ENCODE measurements around the gene HOMER2. TPM values are rescaled to one million over a fixed set of nuclear protein-coding genes. Genes with fewer than 3 reads are reported as not detected.

Gene HOMER2
- total and polyA plus RNA-seq, 2 of the 13 experiments (the other 11 are each of a cell fraction or from before 2014, with no cell fraction given) = 12.9 to 14.1 TPM

DNA sequence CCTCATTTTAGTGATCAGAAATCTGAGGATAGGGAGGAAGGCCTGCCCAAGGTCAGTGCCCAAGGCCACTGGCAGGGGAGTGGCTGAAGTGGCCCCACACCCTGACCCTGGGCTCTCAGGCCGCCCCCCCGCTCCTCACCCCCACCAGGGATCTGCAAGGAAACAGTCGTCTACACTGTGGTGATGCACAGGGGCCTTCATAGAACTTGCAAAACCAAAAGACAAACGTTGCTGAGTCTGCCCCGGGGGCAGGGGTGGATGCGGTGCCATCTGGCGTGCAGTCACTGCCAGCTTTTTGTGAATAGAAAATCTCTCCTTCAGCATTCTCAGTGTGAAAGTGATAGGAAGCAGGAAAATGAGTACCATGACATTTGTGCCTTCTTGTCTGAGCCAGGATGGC is 101.8 kb downstream of the HOMER2 start:
- WGBS (ENCODE audit: low lambda C conversion rate) = 65% methylated on average over 7 of the region's 7 CpGs
- Histone ChIP-seq H3K36me3 (replicated peaks in 1 of 2; ENCODE audit: control insufficient read depth in 1 of 2, insufficient read depth in 2 of 2, low read length in 2 of 2) (no peaks in the 10 kb centered on the region), H3K27me3 (ENCODE audit: control insufficient read depth in 1 of 2, insufficient read depth in 2 of 2, low read length in 2 of 2) (no peaks in the 10 kb centered on the region; a peak in 1 of 5 replicates), H3K79me2 (ENCODE audit: insufficient read depth, low read length) (no peaks in the 10 kb centered on the region), H4K20me1 (ENCODE audit: insufficient read depth, low read length) (no peaks in the 10 kb centered on the region), H3K27ac (ENCODE audit: extremely low read length, insufficient read depth, low read length) (no peak overlapping the region), H2AFZ (ENCODE audit: low read length) (no peak overlapping the region), H3K4me1 (ENCODE audit: insufficient read depth, low read length) (peaks cover 24% of the 10 kb centered on the region), H3K9ac (ENCODE audit: insufficient read depth, low read depth, low read length) (no peak overlapping the region), H3K4me2 (ENCODE audit: low read depth, low read length) (no peak overlapping the region), H3K9me3 (ENCODE audit: low read length) (no peaks in the 10 kb centered on the region), H3K4me3 (replicated peaks in 1 of 3; ENCODE audit: insufficient read depth in 1 of 3, low read depth in 2 of 3, low read length in 3 of 3) (no peak overlapping the region)
- DNase-seq (ENCODE audit: low spot score) (no peak), FAIRE-seq (no peak), ATAC-seq (no peak)
- BruUV-seq (replicated peaks) = no TSS peak
- TF ChIP-seq ZNF280B (CRISPR knock-in tag; IDR thresholded peaks at IDR 0.05; ENCODE audit: borderline replicate concordance) = 0 out of 2 replicates have a peak, but pooled peaks have one; percentile 1
- TF ChIP-seq ZNF883 (CRISPR knock-in tag; IDR thresholded peaks at IDR 0.05; ENCODE audit: not compliant biosample characterization) = no peak
- ChIA-PET POLR2A (no interaction called here), CTCF (ENCODE audit: low intra/inter-chr PET ratio, low total read pairs) (interaction anchor here (2.2 kb wide), 1 partner anchor 150 kb away, joined by 17 read pairs; no protein-coding TSS in a partner anchor)
- intact Hi-C loops (cut with micrococcal nuclease; ENCODE audit: unreplicated experiment) = loop anchor here (1.0 kb wide), 1 partner anchor 150 kb away; no protein-coding TSS in a partner anchor
- in situ Hi-C loops (cut with HindIII; ENCODE audit: extremely low pct_ligation_motif_present, low pct_unique_long_range_greater_than_20kb) = loop anchor here (10.0 kb wide), 1 partner anchor 134 kb away; the partner anchor contains the start of gene RAMAC

DNA sequence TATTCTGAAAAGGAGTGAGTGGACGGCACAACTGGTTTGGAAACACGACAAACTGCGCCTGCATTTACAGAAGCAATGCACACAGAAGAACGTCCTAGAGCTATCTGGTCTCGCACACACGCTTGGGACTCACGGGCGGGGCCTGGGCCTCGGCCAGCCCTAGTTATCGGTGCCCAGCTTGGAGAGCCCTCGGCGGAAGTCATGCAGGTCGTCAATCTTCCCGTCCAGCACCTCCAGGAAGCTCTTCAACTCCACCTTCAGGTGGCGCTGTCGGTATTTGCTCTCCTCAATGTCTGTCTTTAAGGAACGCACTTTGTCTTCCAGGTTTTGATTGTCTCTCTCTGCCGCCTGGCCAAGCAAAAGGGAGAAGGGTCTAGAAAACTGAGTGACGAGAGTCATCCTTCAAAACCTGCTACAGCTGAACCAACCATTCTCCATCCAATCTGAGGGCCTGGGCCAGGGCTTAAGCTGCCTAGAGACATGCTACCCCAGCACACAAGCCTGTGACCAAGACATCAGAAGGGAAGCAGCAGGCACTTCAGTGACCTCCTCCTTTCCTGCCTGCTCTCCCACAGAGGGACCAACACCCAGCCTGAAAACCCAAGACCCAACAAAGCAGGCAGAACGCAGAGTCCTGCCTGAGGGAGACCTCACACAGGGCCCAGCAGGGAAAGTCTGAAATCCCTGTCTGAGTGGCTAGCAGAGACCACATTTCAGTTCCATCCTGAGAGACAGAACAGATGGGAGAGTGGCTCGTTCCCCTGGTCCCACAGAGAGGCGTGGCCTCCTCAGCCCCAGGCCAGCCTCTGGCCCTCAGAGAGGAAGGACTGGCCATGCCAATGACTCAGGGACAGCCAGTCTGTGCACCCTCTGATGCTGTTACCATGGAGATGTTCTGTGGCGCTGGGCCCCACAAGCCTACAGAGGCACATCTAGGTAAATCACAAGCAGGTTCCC is 102.7 kb downstream of the HOMER2 start:
- peak overlapping the region; percentile 47 for H3K4me2 ChIP-seq (ENCODE audit: low read depth, low read length)
- no peaks in the 10 kb centered on the region; a peak in 1 of 5 replicates for H3K27me3 ChIP-seq (ENCODE audit: control insufficient read depth in 1 of 2, insufficient read depth in 2 of 2, low read length in 2 of 2)
- peak; percentile 91 for ATAC-seq
- in situ Hi-C loops (cut with HindIII; ENCODE audit: extremely low pct_ligation_motif_present, low pct_unique_long_range_greater_than_20kb) (loop anchor here (10.0 kb wide), 1 partner anchor 135 kb away; the partner anchor contains the start of gene RAMAC), intact Hi-C loops (cut with micrococcal nuclease; ENCODE audit: unreplicated experiment) (loop anchor here (1.0 kb wide), 1 partner anchor 150 kb away; no protein-coding TSS in a partner anchor)
- H3K79me2 ChIP-seq (ENCODE audit: insufficient read depth, low read length) = no peaks in the 10 kb centered on the region
- BruUV-seq (replicated peaks) = no TSS peak
- no peaks in the 10 kb centered on the region for H3K9me3 ChIP-seq (ENCODE audit: low read length)
- peak; percentile 73 for DNase-seq (ENCODE audit: low spot score)
- peak; percentile 84 for FAIRE-seq
- no peak overlapping the region for H3K27ac ChIP-seq (ENCODE audit: extremely low read length, insufficient read depth, low read length)
- ChIA-PET CTCF (ENCODE audit: low intra/inter-chr PET ratio, low total read pairs) (interaction anchor here (1.8 to 2.2 kb wide), 2 partner anchors 150 to 161 kb away, joined by 7 to 17 read pairs; partner anchors contain the start of gene C15orf40), POLR2A (interaction anchor here (1.1 to 1.2 kb wide), 2 partner anchors 100 to 162 kb away, joined by 3 read pairs; partner anchors contain the start of gene C15orf40)
- no peaks in the 10 kb centered on the region for H3K36me3 ChIP-seq (replicated peaks in 1 of 2; ENCODE audit: control insufficient read depth in 1 of 2, insufficient read depth in 2 of 2, low read length in 2 of 2)
- no peak overlapping the region; the same call in 1 of the 2 replicates for H3K9ac ChIP-seq (ENCODE audit: insufficient read depth, low read depth, low read length)
- H2AFZ ChIP-seq (ENCODE audit: low read length) = peak overlapping the region; percentile 66
- no peaks in the 10 kb centered on the region for H4K20me1 ChIP-seq (ENCODE audit: insufficient read depth, low read length)
- peak overlapping the region in 1 of 3 experiments; percentile 18; a peak in 1 of 6 replicates for H3K4me3 ChIP-seq (replicated peaks in 1 of 3; ENCODE audit: insufficient read depth in 1 of 3, low read depth in 2 of 3, low read length in 3 of 3)
- WGBS (ENCODE audit: low lambda C conversion rate) = 33% methylated on average over 10 of the region's 23 CpGs
- peaks cover 19% of the 10 kb centered on the region for H3K4me1 ChIP-seq (ENCODE audit: insufficient read depth, low read length)
- TF ChIP-seq ZNF460 (CRISPR knock-in tag; IDR thresholded peaks at IDR 0.05; ENCODE audit: borderline replicate concordance) (no peak), MIER2 (CRISPR knock-in tag; IDR thresholded peaks at IDR 0.05) (no peak), ZNF296 (CRISPR knock-in tag; conservative IDR thresholded peaks at IDR 0.05) (no peak), NCOA1 (CRISPR knock-in tag; IDR thresholded peaks at IDR 0.05) (no peak), SALL1 (CRISPR knock-in tag; IDR thresholded peaks at IDR 0.05) (peak; percentile 54; the same call in 1 of the 2 replicates), HNRNPH1 (optimal IDR thresholded peaks at IDR 0.05; ENCODE audit: low read depth, low read length) (no peak), HCFC1 (IDR thresholded peaks at IDR 0.05; ENCODE audit: low read depth, low read length) (no peak), ZNF674 (CRISPR knock-in tag; IDR thresholded peaks at IDR 0.05; ENCODE audit: low read depth) (no peak), HNRNPUL1 (IDR thresholded peaks at IDR 0.05; ENCODE audit: low read depth, low read length) (no peak), SP4 (CRISPR knock-in tag; IDR thresholded peaks at IDR 0.05) (peak; percentile 38; the same call in 1 of the 2 replicates), ATM (IDR thresholded peaks at IDR 0.05; ENCODE audit: borderline replicate concordance) (no peak), THAP11 (CRISPR knock-in tag; IDR thresholded peaks at IDR 0.05) (peak; percentile 22; the same call in 1 of the 2 replicates)
